ENCODE data around the gene SLC18A3. TPM values are rescaled to one million over a fixed set of nuclear protein-coding genes. Genes with fewer than 3 reads are reported as not detected.

The SLC18A3 gene
- total RNA-seq, 1 experiment from 2014 or later: not detected

- ChIA-PET RAD21 (ENCODE audit: low non-redundant PET in 1 of 2, low total read pairs in 2 of 2, uncharacterized antibody in 2 of 2, unreplicated experiment in 2 of 2) (no interaction called here), CTCF (interaction anchor here (1.5 kb wide), 1 partner anchor 13 kb away, joined by 5 read pairs; no protein-coding TSS in a partner anchor), POLR2A (no interaction called here)
- H3K79me2 ChIP-seq (ENCODE audit: insufficient read depth, low read length): no peaks in the 10 kb centered on the region
- H3K4me3 ChIP-seq (replicated peaks in 1 of 2; ENCODE audit: low read depth in 1 of 2, low read length in 2 of 2): no peak overlapping the region
- H3K9me3 ChIP-seq (ENCODE audit: control insufficient read depth in 1 of 2, insufficient read depth in 1 of 2, low read depth in 1 of 2, low read length in 2 of 2): no peaks in the 10 kb centered on the region
- TF ChIP-seq YY1 (IDR thresholded peaks at IDR 0.05; ENCODE audit: extremely low read depth, insufficient replicate concordance, low read depth, low read length) (no peak), CTCF (IDR thresholded peaks at IDR 0.05 in 2 of 3, conservative IDR thresholded peaks at IDR 0.05 in 1 of 3; ENCODE audit: borderline replicate concordance in 1 of 3, insufficient read depth in 1 of 3, low read depth in 2 of 3, low read length in 2 of 3) (no peak), REST (IDR thresholded peaks at IDR 0.05; ENCODE audit: low read depth) (no peak), TCF7L2 (IDR thresholded peaks at IDR 0.05; ENCODE audit: borderline replicate concordance, extremely low read depth, insufficient read depth, insufficient read length) (no peak), EZH2 (IDR thresholded peaks at IDR 0.05) (no peak), MAX (IDR thresholded peaks at IDR 0.05) (no peak), ZFX (IDR thresholded peaks at IDR 0.05) (no peak), POLR2A (IDR thresholded peaks at IDR 0.05; ENCODE audit: borderline replicate concordance, extremely low read depth, insufficient read depth, insufficient read length) (no peak), SRF (IDR thresholded peaks at IDR 0.05; ENCODE audit: low read depth) (no peak), JUND (IDR thresholded peaks at IDR 0.05) (no peak), SP1 (IDR thresholded peaks at IDR 0.05; ENCODE audit: low read depth) (no peak), FOSL1 (IDR thresholded peaks at IDR 0.05; ENCODE audit: low read depth) (no peak), CBX3 (IDR thresholded peaks at IDR 0.05; ENCODE audit: low read depth) (no peak), POLR2AphosphoS5 (IDR thresholded peaks at IDR 0.05; ENCODE audit: low read depth, low read length) (no peak), ELF1 (IDR thresholded peaks at IDR 0.05; ENCODE audit: borderline replicate concordance, low read depth) (no peak)
- H3K36me3 ChIP-seq (ENCODE audit: control insufficient read depth in 1 of 2, insufficient read depth in 2 of 2, low read length in 2 of 2): no peaks in the 10 kb centered on the region
- intact Hi-C loops (cut with micrococcal nuclease): no loop called here
- no peaks in the 10 kb centered on the region for H3K4me1 ChIP-seq (ENCODE audit: control insufficient read depth in 1 of 2, insufficient read depth in 2 of 2, low read length in 2 of 2)
- no peak overlapping the region for H3K4me2 ChIP-seq (ENCODE audit: low read length)
- H4K20me1 ChIP-seq (ENCODE audit: insufficient read depth): no peaks in the 10 kb centered on the region
- ATAC-seq (no peak), DNase-seq (ENCODE audit: low read depth, low spot score) (no peak)
- no peak overlapping the region for H3K27ac ChIP-seq (ENCODE audit: low read depth, low read length)
- no TSS peak for BruUV-seq (replicated peaks)
- H3K9me2 ChIP-seq (ENCODE audit: insufficient read depth): no peaks in the 10 kb centered on the region
- no peak overlapping the region for H2AFZ ChIP-seq (ENCODE audit: low read depth, low read length, poor library complexity, severe bottlenecking)
- H3K27me3 ChIP-seq (ENCODE audit: insufficient read depth, low read length): no peaks in the 10 kb centered on the region
- H3K9ac ChIP-seq (ENCODE audit: low read length): no peak overlapping the region
These were observed 30.5 kb upstream of the SLC18A3 start for GRCh38 chr10:49579621-49580020.

Measured in HCT116 (cell line).